Measurements from ENCODE around the gene NELL1. TPM values are rescaled to one million over a fixed set of nuclear protein-coding genes. Genes with fewer than 3 reads are reported as not detected.

The NELL1 gene
- total and polyA plus RNA-seq, 7 donors = 0.34 to 1.1 (median 0.62) TPM; not detected in 3

DNA sequence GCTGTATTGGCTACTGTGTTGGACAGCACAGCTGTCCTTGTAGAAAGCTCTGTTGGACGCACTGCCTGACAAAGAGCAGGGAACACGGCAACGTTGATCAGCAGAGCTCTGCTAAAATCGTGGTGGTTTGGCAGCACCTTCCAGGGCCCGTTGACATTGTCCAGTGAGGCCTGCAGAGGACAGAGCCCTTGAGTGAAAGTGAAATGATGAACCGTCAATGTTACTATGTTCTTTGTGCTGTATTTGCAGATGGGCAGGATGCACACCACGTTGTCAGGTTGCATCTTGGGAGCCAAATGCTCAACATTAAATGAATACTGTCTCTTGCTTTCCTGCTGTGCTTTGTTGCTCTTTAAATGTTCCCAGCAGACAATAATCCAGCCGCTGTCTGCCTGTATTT lies 69.7 kb downstream of the NELL1 start:
- Histone ChIP-seq H3K27ac (no peak overlapping the region), H3K4me3 (no peak overlapping the region), H3K9me3 (no peaks in the 10 kb centered on the region), H3K4me1 (no peaks in the 10 kb centered on the region), H3K36me3 (no peaks in the 10 kb centered on the region), H3K27me3 (no peaks in the 10 kb centered on the region)
- intact Hi-C loops (cut with DNase I) = no loop called here
- DNase-seq = no peak
- TF ChIP-seq POLR2A (IDR thresholded peaks at IDR 0.05) = no peak
- TF ChIP-seq, protein P1, sequence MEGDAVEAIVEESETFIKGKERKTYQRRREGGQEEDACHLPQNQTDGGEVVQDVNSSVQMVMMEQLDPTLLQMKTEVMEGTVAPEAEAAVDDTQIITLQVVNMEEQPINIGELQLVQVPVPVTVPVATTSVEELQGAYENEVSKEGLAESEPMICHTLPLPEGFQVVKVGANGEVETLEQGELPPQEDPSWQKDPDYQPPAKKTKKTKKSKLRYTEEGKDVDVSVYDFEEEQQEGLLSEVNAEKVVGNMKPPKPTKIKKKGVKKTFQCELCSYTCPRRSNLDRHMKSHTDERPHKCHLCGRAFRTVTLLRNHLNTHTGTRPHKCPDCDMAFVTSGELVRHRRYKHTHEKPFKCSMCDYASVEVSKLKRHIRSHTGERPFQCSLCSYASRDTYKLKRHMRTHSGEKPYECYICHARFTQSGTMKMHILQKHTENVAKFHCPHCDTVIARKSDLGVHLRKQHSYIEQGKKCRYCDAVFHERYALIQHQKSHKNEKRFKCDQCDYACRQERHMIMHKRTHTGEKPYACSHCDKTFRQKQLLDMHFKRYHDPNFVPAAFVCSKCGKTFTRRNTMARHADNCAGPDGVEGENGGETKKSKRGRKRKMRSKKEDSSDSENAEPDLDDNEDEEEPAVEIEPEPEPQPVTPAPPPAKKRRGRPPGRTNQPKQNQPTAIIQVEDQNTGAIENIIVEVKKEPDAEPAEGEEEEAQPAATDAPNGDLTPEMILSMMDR (IDR thresholded peaks at IDR 0.05) = no peak
- no peak for TF ChIP-seq EP300 (IDR thresholded peaks at IDR 0.05)
- no peak for TF ChIP-seq POLR2AphosphoS5 (IDR thresholded peaks at IDR 0.05)
- WGBS, 2 donors = 56 to 57% methylated on average over 8 of the region's 8 CpGs

DNA sequence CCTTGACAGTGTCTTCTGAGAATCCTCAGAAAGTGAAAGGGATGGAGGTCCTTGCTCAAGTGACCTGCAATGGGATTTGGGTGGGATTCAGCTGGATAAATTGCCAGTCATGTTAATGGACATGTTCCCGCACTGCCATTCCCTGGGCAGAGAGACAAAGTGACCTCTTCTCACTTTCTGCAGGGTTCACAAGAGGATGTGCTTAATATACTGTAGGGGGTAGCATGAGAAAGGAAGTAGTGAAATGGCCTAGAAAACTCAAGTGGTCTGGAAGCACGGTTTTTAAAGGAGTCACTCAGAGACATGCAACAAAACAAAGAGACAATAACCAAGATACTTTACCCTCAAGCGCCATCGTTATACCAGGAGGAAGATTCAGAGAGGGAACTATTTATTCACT lies 70.2 kb downstream of the NELL1 start:
- intact Hi-C loops (cut with DNase I) = no loop called here
- Histone ChIP-seq H3K9me3 (no peaks in the 10 kb centered on the region), H3K27me3 (no peaks in the 10 kb centered on the region), H3K4me1 (no peaks in the 10 kb centered on the region), H3K27ac (no peak overlapping the region), H3K4me3 (no peak overlapping the region), H3K36me3 (no peaks in the 10 kb centered on the region)
- WGBS, 2 donors = 57 to 66% methylated on average over 4 of the region's 4 CpGs
- TF ChIP-seq POLR2AphosphoS5 (IDR thresholded peaks at IDR 0.05) (no peak), POLR2A (IDR thresholded peaks at IDR 0.05) (no peak)
- TF ChIP-seq, protein P1 (IDR thresholded peaks at IDR 0.05) = no peak
- no peak for DNase-seq

DNA sequence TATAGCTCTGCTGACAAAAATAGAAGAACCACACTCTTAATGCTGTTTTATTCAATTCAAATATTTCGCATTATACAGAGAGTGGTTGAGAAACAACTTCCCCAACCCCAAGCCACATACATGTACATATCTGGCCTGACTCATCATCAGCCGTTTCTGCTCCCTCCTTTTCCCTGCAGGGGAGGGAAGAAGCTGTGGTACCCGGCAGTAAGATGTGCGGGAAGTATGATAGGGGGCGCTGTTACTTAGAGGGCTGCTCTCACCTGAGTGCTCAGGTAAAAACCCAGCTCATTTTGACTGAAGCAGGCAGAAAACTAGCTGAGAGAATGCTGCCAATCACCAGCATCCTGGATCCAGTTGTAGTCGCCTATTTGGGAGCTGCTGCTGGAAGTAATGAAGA lies 85.5 kb downstream of the NELL1 start:
- no peaks in the 10 kb centered on the region for H3K36me3 ChIP-seq
- H3K27me3 ChIP-seq = no peaks in the 10 kb centered on the region
- TF ChIP-seq POLR2A (IDR thresholded peaks at IDR 0.05) (no peak), EP300 (IDR thresholded peaks at IDR 0.05) (no peak), POLR2AphosphoS5 (IDR thresholded peaks at IDR 0.05) (no peak)
- TF ChIP-seq, protein P1 (IDR thresholded peaks at IDR 0.05) = no peak
- no peak overlapping the region for H3K27ac ChIP-seq
- H3K4me3 ChIP-seq = no peak overlapping the region
- no peak for DNase-seq
- H3K4me1 ChIP-seq = no peaks in the 10 kb centered on the region
- no peaks in the 10 kb centered on the region for H3K9me3 ChIP-seq
- intact Hi-C loops (cut with DNase I) = no loop called here
- 15% methylated on average over 6 of the region's 6 CpGs for WGBS, 2 donors

DNA sequence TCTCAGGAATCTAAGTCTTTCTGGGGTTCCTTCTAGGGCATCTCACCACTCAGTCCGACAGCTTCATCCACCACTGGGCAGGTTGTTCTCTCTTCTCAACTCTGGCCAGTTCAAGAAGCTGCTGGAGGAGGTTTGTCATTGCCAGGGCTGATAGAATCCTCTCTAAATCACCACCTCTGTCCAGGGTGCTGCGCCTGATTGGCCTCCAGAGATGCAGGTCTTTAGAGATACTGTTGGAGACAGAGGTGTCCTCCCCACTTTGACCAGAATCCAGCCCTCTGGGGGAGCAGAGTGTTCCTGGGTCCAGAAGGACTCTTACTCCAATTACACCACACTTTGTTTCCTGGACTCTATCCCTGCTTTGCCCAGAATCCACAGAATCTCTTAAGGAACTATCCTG lies 90.2 kb downstream of the NELL1 start:
- intact Hi-C loops (cut with DNase I) = no loop called here
- WGBS, 2 donors = 79% methylated on average over 2 of the region's 2 CpGs
- Histone ChIP-seq H3K27ac (no peak overlapping the region), H3K4me3 (no peak overlapping the region), H3K36me3 (no peaks in the 10 kb centered on the region), H3K9me3 (no peaks in the 10 kb centered on the region), H3K27me3 (no peaks in the 10 kb centered on the region), H3K4me1 (no peaks in the 10 kb centered on the region)
- no peak for DNase-seq
- TF ChIP-seq, protein P1 (IDR thresholded peaks at IDR 0.05) = no peak
- TF ChIP-seq EP300 (IDR thresholded peaks at IDR 0.05) = no peak
- TF ChIP-seq POLR2AphosphoS5 (IDR thresholded peaks at IDR 0.05) = no peak
- no peak for TF ChIP-seq POLR2A (IDR thresholded peaks at IDR 0.05)

DNA sequence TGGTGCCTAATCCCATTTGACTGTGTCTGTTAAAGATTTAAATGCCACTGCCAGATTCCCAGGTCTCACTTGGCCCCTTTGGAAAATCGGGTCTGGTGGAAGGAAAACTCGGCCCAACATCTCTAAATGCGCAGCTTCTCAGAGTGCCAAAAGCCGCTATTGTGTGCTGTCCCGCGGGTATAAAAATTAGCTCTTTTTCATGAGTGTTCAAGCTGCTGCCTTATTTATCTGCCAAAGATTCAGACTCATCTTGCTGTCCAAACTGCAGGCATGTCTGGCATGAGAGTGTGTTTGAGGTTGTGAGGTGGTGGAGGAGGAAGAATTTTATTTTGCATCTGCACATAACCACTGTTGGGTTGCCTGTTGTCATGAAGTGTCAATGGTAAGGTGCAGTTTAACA lies 91.4 kb downstream of the NELL1 start:
- DNase-seq = no peak
- H3K4me3 ChIP-seq = no peak overlapping the region
- no peaks in the 10 kb centered on the region for H3K36me3 ChIP-seq
- H3K4me1 ChIP-seq = no peaks in the 10 kb centered on the region
- TF ChIP-seq POLR2AphosphoS5 (IDR thresholded peaks at IDR 0.05) (no peak), POLR2A (IDR thresholded peaks at IDR 0.05) (no peak), EP300 (IDR thresholded peaks at IDR 0.05) (no peak)
- TF ChIP-seq, protein P1 (IDR thresholded peaks at IDR 0.05) = no peak
- H3K9me3 ChIP-seq = no peaks in the 10 kb centered on the region
- intact Hi-C loops (cut with DNase I) = no loop called here
- H3K27me3 ChIP-seq = no peaks in the 10 kb centered on the region
- WGBS, 2 donors = 89 to 91% methylated on average over 6 of the region's 6 CpGs
- no peak overlapping the region for H3K27ac ChIP-seq
